H1 (cell line): ENCODE results near the gene ZC3H14. TPM values are rescaled to one million over a fixed set of nuclear protein-coding genes. Genes with fewer than 3 reads are reported as not detected.

Experiments
- ATF3 ChIP-seq: IDR thresholded peaks from 2 replicates; pipeline ENCODE4 v1.6.1; 2011; ENCODE audit warnings: low read depth, mild to moderate bottlenecking, low read length; ENCODE audit not compliant: insufficient read depth
- CHD2 ChIP-seq: IDR thresholded peaks from 2 replicates; pipeline ENCODE4 v1.6.1; 2012; ENCODE audit warnings: low read length, improper control_type of control experiment
- CREB1 ChIP-seq: IDR thresholded peaks from 2 replicates; pipeline ENCODE4 v1.6.1; 2012; ENCODE audit warnings: inconsistent platforms
- GTF2F1 ChIP-seq: IDR thresholded peaks from 2 replicates; pipeline ENCODE4 v1.6.1; 2012; ENCODE audit warnings: low read depth, low read length, improper control_type of control experiment, borderline replicate concordance
- JUN ChIP-seq: IDR thresholded peaks from 2 replicates; pipeline ENCODE4 v1.6.1; 2011; ENCODE audit warnings: low read depth, mild to moderate bottlenecking, improper control_type of control experiment, low read length
- JUND ChIP-seq: IDR thresholded peaks from 2 replicates; pipeline ENCODE4 v1.6.1; 2011; ENCODE audit warnings: mild to moderate bottlenecking, improper control_type of control experiment, low read length
- KDM1A ChIP-seq: fragments of 200-600, 300-600 bp; sonication (generic); IDR thresholded peaks from 2 replicates; pipeline ENCODE4 v1.7.1; 2016; ENCODE audit warnings: mild to moderate bottlenecking, low read length, borderline replicate concordance
- PHF8 ChIP-seq: fragments of 200-600 bp; sonication (generic); conservative IDR thresholded peaks from 2 replicates; pipeline ENCODE4 v1.7.1; 2012; ENCODE audit warnings: low read depth, mild to moderate bottlenecking, inconsistent platforms, low read length, moderate library complexity
- POLR2A ChIP-seq, 2 experiments: IDR thresholded peaks; 1 replicate in 1 of 2; 2 replicates in 1 of 2; pipeline ENCODE4 v1.6.1; 2011; ENCODE audit warnings: low read depth in 2 of 2, low read length in 2 of 2, mild to moderate bottlenecking in 2 of 2; ENCODE audit errors: control extremely low read depth in 1 of 2
- POU5F1 ChIP-seq: IDR thresholded peaks from 2 replicates; pipeline ENCODE4 v1.6.1; 2011; ENCODE audit warnings: low read depth, mild to moderate bottlenecking, low read length, moderate library complexity
- SAP30 ChIP-seq: fragments of 300-600 bp; sonication (generic); IDR thresholded peaks from 2 replicates; pipeline ENCODE4 v1.7.1; 2012; ENCODE audit warnings: low read length, moderate library complexity, mild to moderate bottlenecking, inconsistent platforms; ENCODE audit not compliant: insufficient read depth, insufficient replicate concordance
- SIN3A ChIP-seq, 2 experiments: IDR thresholded peaks in 1 of 2; conservative IDR thresholded peaks in 1 of 2; 2 replicates each; pipeline ENCODE4 v1.6.1; 2011 to 2012; ENCODE audit warnings: low read length in 2 of 2, improper control_type of control experiment in 1 of 2, low read depth in 1 of 2, mild to moderate bottlenecking in 1 of 2
- TAF1 ChIP-seq: IDR thresholded peaks from 2 replicates; pipeline ENCODE4 v1.6.1; 2011; ENCODE audit warnings: mild to moderate bottlenecking, low read depth, low read length
- TAF7 ChIP-seq: optimal IDR thresholded peaks from 2 replicates; pipeline ENCODE3; 2011; ENCODE audit warnings: low read depth, mild to moderate bottlenecking, inconsistent platforms, low read length, moderate library complexity, borderline replicate concordance
- TBP ChIP-seq: IDR thresholded peaks from 2 replicates; pipeline ENCODE4 v1.6.1; 2011; ENCODE audit warnings: low read depth, low read length, improper control_type of control experiment
- TEAD4 ChIP-seq: IDR thresholded peaks from 2 replicates; pipeline ENCODE4 v1.6.1; 2012; ENCODE audit warnings: low read depth, low read length, inconsistent platforms, mixed read lengths
- YY1 ChIP-seq: IDR thresholded peaks from 2 replicates; pipeline ENCODE4 v1.6.1; 2011; ENCODE audit warnings: low read depth, mild to moderate bottlenecking, low read length
- polyA plus RNA-seq, 7 experiments: library from polyadenylated mRNA; depleted of rRNA in 3 of 7; stranded (reverse) in 5 of 7; unstranded in 2 of 7; fragments of >200 nt in 5 of 7; fragments of 200-250 nt in 2 of 7; gene quantifications; 1 replicate in 5 of 7; 2 replicates in 1 of 7; 4 replicates in 1 of 7; pipeline versions ENCODE4 v1.2.1 to v1.2.3, GENCODE V29; 2011 to 2013; ENCODE audit warnings: missing spikeins in 2 of 7, mixed read lengths in 2 of 7
- total RNA-seq: library from RNA; stranded (reverse); fragmentation: NEBNext Ultra II Directional; extraction: Animal tissue kit (Norgen Biotek cat#: 25700); gene quantifications from 2 replicates; pipeline ENCODE4 v1.2.1, GENCODE V29; 2021
- TF ChIP-seq, protein P1 (sequence below): IDR thresholded peaks from 2 replicates; pipeline ENCODE4 v1.6.1; 2012; ENCODE audit warnings: inconsistent platforms

ZC3H14 gene
- total and polyA plus RNA-seq, 2 of the 8 experiments (the other 6 are each of a cell fraction or from before 2014, with no cell fraction given), result 86.0 to 99.1 TPM

- no peak for TF ChIP-seq CHD2
- 0 out of 2 replicates have a peak, but pooled peaks have one; percentile 24 for TF ChIP-seq YY1
- TF ChIP-seq ATF3, result peak; percentile 28; the same call in 1 of the 2 replicates
- peak in 1 of 2 experiments; percentile 73; a peak in 1 of 3 replicates for TF ChIP-seq POLR2A (IDR thresholded peaks at IDR 0.05; ENCODE audit: control extremely low read depth in 1 of 2, low read depth in 2 of 2, low read length in 2 of 2)
- TF ChIP-seq POU5F1, result no peak
- TF ChIP-seq SIN3A (conservative IDR thresholded peaks at IDR 0.05 in 1 of 2, IDR thresholded peaks at IDR 0.05 in 1 of 2; ENCODE audit: low read depth in 1 of 2, low read length in 2 of 2), result 0 out of 4 replicates have a peak, but pooled peaks of 1 of the 2 experiments have one; percentile 34
- peak; percentile 71 for TF ChIP-seq TAF1
- peak; percentile 89 for TF ChIP-seq TEAD4
- TF ChIP-seq CREB1, result no peak
- TF ChIP-seq JUN, result peak; percentile 91
- TF ChIP-seq, protein P1, sequence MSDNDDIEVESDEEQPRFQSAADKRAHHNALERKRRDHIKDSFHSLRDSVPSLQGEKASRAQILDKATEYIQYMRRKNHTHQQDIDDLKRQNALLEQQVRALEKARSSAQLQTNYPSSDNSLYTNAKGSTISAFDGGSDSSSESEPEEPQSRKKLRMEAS, result peak; percentile 19; the same call in 1 of the 2 replicates
- TF ChIP-seq TAF7, result no peak
- TF ChIP-seq JUND, result peak; percentile 97
- TF ChIP-seq GTF2F1, result no peak
- no peak for TF ChIP-seq KDM1A
- peak; percentile 32; the same call in 1 of the 2 replicates for TF ChIP-seq TBP
- TF ChIP-seq PHF8, result peak; percentile 77
- no peak for TF ChIP-seq SAP30
Measured at GRCh38 chr14:88554457-88555286, 8.2 kb upstream of the ZC3H14 start, which contains the start of gene PTPN21 (continued).
